HepG2 (cell line): ENCODE data around the gene AMIGO3. TPM values are rescaled to one million over a fixed set of nuclear protein-coding genes. Genes with fewer than 3 reads are reported as not detected.

Experiments
- AGO2 ChIP-seq: fragments of 200-400 bp; formaldehyde crosslinking; optimal IDR thresholded peaks from 2 replicates; pipeline ENCODE3; 2017; ENCODE audit warnings: mild to moderate bottlenecking, low read depth, low read length, moderate library complexity
- CAMTA2 ChIP-seq: sonication (generic); formaldehyde crosslinking; IDR thresholded peaks from 2 replicates; pipeline ENCODE4 v1.4.0; 2020; ENCODE audit warnings: mild to moderate bottlenecking, missing genetic modification reagents, borderline replicate concordance
- HMGA1 ChIP-seq: sonication (generic); formaldehyde crosslinking; conservative IDR thresholded peaks from 2 replicates; pipeline ENCODE4 v1.4.0; 2020; ENCODE audit warnings: missing genetic modification reagents
- KDM4B ChIP-seq: sonication (generic); formaldehyde crosslinking; IDR thresholded peaks from 2 replicates; pipeline ENCODE4 v1.4.0; 2020; ENCODE audit warnings: missing genetic modification reagents
- KMT2B ChIP-seq: IDR thresholded peaks from 2 replicates; pipeline ENCODE4 v1.6.1; 2016; ENCODE audit warnings: missing genetic modification reagents, missing compliant biosample characterization
- NFE2L1 ChIP-seq: sonication (generic); formaldehyde crosslinking; IDR thresholded peaks from 2 replicates; pipeline ENCODE4 v1.4.0; 2020; ENCODE audit warnings: missing genetic modification reagents, mild to moderate bottlenecking, borderline replicate concordance
- SMARCC2 ChIP-seq: fragments of 450-650 bp; IDR thresholded peaks from 2 replicates; pipeline ENCODE4 v1.6.1; 2017; ENCODE audit warnings: antibody characterized with exemption, mild to moderate bottlenecking
- SP4 ChIP-seq: sonication (generic); formaldehyde crosslinking; IDR thresholded peaks from 2 replicates; pipeline ENCODE4 v1.8.1; 2023; ENCODE audit warnings: mild to moderate bottlenecking, missing genetic modification reagents
- SP5 ChIP-seq: IDR thresholded peaks from 2 replicates; pipeline ENCODE4 v1.6.1; 2016; ENCODE audit warnings: low read depth, borderline replicate concordance
- THAP11 ChIP-seq: IDR thresholded peaks from 2 replicates; pipeline ENCODE4 v1.6.1; 2016; ENCODE audit warnings: missing biosample characterization, missing genetic modification reagents
- THRA ChIP-seq: sonication (generic); formaldehyde crosslinking; IDR thresholded peaks from 2 replicates; pipeline ENCODE4 v1.4.0; 2020; ENCODE audit warnings: missing genetic modification reagents, borderline replicate concordance
- ZBTB34 ChIP-seq: sonication (generic); formaldehyde crosslinking; IDR thresholded peaks from 2 replicates; pipeline ENCODE4 v1.8.0; 2022; ENCODE audit warnings: mild to moderate bottlenecking, missing genetic modification reagents
- ZFP90 ChIP-seq: sonication (generic); formaldehyde crosslinking; IDR thresholded peaks from 2 replicates; pipeline ENCODE4 v1.8.0; 2022; ENCODE audit warnings: missing genetic modification reagents, mild to moderate bottlenecking, inconsistent platforms, borderline replicate concordance
- ZNF12 ChIP-seq: sonication (generic); formaldehyde crosslinking; IDR thresholded peaks from 2 replicates; pipeline ENCODE4 v1.5.0; 2020; ENCODE audit warnings: missing genetic modification reagents
- ZNF17 ChIP-seq: sonication (generic); formaldehyde crosslinking; IDR thresholded peaks from 2 replicates; pipeline ENCODE4 v1.5.0; 2020; ENCODE audit warnings: mild to moderate bottlenecking, missing genetic modification reagents
- ZNF501 ChIP-seq: sonication (generic); formaldehyde crosslinking; IDR thresholded peaks from 2 replicates; pipeline ENCODE4 v1.5.1; 2020; ENCODE audit warnings: mild to moderate bottlenecking, moderate library complexity, missing genetic modification reagents
- ZNF761 ChIP-seq: sonication (generic); formaldehyde crosslinking; conservative IDR thresholded peaks from 2 replicates; pipeline ENCODE4 v1.4.0; 2020; ENCODE audit warnings: mild to moderate bottlenecking, missing genetic modification reagents
- polyA plus RNA-seq, 8 experiments: library from polyadenylated mRNA; depleted of rRNA in 3 of 8; stranded (reverse) in 7 of 8; unstranded in 1 of 8; fragments of >200 nt; fragmentation: Illumina TruSeq in 4 of 8; extraction: Trizol in 4 of 8; gene quantifications; 2 replicates each; pipeline versions ENCODE4 v1.2.1 to v1.2.3, GENCODE V29; 2011 to 2016; ENCODE audit warnings: low read depth in 4 of 8, missing spikeins in 1 of 8, mixed read lengths in 1 of 8; ENCODE audit not compliant: insufficient read depth in 1 of 8
- total RNA-seq, 5 experiments: library from RNA; depleted of rRNA; stranded (reverse); fragments of >200 nt; fragmentation: Illumina TruSeq; extraction: Trizol; gene quantifications; 2 replicates each; pipeline ENCODE4 v1.2.3, GENCODE V29; 2016; ENCODE audit warnings: low read depth in 1 of 5
- TF ChIP-seq, protein P1 (sequence below): sonication (generic); formaldehyde crosslinking; IDR thresholded peaks from 2 replicates; pipeline ENCODE4 v1.5.0; 2020; ENCODE audit warnings: mild to moderate bottlenecking, missing genetic modification reagents, moderate library complexity
- TF ChIP-seq, protein P2 (sequence below): sonication (generic); formaldehyde crosslinking; IDR thresholded peaks from 2 replicates; pipeline ENCODE4 v1.4.0; 2020; ENCODE audit warnings: missing genetic modification reagents, borderline replicate concordance
- TF ChIP-seq, protein P3 (sequence below): IDR thresholded peaks from 2 replicates; pipeline ENCODE4 v1.6.1; 2016; ENCODE audit warnings: low read depth

AMIGO3 gene
- total and polyA plus RNA-seq, 2 of the 13 experiments (the other 11 are each of a cell fraction or from before 2014, with no cell fraction given): 0.35 TPM; not detected in 1

DNA sequence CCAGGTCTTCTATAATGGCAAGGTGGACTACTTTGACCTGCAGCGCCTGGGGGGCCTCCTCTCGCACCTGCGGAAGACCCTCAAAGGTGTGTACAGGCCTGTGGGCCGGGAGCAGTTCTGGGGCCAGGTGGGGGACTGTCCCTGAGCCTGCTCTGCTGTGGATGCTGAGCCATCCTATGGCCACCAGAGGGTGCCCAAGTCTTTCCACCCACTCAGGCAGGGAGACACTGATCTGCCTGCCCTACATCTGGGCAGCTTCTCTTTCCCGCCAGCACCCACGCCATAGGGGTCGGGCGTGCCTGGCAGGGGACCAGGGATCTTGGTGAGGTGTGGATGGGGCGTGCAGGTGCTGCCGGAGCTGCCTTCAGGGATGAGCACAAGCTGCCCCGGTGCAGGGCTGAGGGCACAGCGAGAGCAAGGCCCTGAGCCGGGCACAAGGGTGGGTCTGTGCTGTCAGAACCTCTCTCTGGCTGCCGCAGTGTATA is 16.0 kb downstream of the AMIGO3 start (continued):
- TF ChIP-seq ZFP90 (CRISPR knock-in tag) (no peak), ZNF501 (CRISPR knock-in tag) (peak; percentile 38; the same call in 1 of the 2 replicates), ZNF761 (CRISPR knock-in tag) (no peak), ZNF12 (CRISPR knock-in tag) (no peak), THRA (CRISPR knock-in tag) (no peak), NFE2L1 (no peak), ZBTB34 (CRISPR knock-in tag) (no peak), HMGA1 (no peak), CAMTA2 (CRISPR knock-in tag) (no peak), ZNF17 (no peak), THAP11 (CRISPR knock-in tag) (no peak), KMT2B (no peak), SP4 (CRISPR knock-in tag) (peak; percentile 26; the same call in 1 of the 2 replicates), SMARCC2 (no peak), AGO2 (peak; percentile 57), SP5 (CRISPR knock-in tag) (no peak), KDM4B (CRISPR knock-in tag) (no peak)
- TF ChIP-seq, protein P1, sequence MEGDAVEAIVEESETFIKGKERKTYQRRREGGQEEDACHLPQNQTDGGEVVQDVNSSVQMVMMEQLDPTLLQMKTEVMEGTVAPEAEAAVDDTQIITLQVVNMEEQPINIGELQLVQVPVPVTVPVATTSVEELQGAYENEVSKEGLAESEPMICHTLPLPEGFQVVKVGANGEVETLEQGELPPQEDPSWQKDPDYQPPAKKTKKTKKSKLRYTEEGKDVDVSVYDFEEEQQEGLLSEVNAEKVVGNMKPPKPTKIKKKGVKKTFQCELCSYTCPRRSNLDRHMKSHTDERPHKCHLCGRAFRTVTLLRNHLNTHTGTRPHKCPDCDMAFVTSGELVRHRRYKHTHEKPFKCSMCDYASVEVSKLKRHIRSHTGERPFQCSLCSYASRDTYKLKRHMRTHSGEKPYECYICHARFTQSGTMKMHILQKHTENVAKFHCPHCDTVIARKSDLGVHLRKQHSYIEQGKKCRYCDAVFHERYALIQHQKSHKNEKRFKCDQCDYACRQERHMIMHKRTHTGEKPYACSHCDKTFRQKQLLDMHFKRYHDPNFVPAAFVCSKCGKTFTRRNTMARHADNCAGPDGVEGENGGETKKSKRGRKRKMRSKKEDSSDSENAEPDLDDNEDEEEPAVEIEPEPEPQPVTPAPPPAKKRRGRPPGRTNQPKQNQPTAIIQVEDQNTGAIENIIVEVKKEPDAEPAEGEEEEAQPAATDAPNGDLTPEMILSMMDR (CRISPR knock-in tag): peak; percentile 95
- TF ChIP-seq, protein P2, sequence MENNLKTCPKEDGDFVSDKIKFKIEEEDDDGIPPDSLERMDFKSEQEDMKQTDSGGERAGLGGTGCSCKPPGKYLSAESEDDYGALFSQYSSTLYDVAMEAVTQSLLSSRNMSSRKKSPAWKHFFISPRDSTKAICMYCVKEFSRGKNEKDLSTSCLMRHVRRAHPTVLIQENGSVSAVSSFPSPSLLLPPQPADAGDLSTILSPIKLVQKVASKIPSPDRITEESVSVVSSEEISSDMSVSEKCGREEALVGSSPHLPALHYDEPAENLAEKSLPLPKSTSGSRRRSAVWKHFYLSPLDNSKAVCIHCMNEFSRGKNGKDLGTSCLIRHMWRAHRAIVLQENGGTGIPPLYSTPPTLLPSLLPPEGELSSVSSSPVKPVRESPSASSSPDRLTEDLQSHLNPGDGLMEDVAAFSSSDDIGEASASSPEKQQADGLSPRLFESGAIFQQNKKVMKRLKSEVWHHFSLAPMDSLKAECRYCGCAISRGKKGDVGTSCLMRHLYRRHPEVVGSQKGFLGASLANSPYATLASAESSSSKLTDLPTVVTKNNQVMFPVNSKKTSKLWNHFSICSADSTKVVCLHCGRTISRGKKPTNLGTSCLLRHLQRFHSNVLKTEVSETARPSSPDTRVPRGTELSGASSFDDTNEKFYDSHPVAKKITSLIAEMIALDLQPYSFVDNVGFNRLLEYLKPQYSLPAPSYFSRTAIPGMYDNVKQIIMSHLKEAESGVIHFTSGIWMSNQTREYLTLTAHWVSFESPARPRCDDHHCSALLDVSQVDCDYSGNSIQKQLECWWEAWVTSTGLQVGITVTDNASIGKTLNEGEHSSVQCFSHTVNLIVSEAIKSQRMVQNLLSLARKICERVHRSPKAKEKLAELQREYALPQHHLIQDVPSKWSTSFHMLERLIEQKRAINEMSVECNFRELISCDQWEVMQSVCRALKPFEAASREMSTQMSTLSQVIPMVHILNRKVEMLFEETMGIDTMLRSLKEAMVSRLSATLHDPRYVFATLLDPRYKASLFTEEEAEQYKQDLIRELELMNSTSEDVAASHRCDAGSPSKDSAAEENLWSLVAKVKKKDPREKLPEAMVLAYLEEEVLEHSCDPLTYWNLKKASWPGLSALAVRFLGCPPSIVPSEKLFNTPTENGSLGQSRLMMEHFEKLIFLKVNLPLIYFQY (CRISPR knock-in tag): no peak
- TF ChIP-seq, protein P3, sequence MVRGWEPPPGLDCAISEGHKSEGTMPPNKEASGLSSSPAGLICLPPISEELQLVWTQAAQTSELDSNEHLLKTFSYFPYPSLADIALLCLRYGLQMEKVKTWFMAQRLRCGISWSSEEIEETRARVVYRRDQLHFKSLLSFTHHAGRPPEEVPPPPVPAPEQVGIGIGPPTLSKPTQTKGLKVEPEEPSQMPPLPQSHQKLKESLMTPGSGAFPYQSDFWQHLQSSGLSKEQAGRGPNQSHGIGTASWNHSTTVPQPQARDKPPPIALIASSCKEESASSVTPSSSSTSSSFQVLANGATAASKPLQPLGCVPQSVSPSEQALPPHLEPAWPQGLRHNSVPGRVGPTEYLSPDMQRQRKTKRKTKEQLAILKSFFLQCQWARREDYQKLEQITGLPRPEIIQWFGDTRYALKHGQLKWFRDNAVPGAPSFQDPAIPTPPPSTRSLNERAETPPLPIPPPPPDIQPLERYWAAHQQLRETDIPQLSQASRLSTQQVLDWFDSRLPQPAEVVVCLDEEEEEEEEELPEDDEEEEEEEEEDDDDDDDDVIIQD: no peak
